BLaER1 treated with 17β-estradiol and CSF1 and Interleukin-3, amounts not matched to agents 10 nM and 100 nM (cell line): ENCODE data around the gene CTNNBIP1.
A peak's percentile ranks its signal among the peaks of the same experiment; 100 is the strongest.

Experiments
- H3K27ac ChIP-seq, 11 experiments: shearing (Covaris generic); formaldehyde crosslinking; 2 replicates each; pipeline ENCODE4 v1.8.1; 2022
- H3K27me3 ChIP-seq, 11 experiments: shearing (Covaris generic); formaldehyde crosslinking; 2 replicates each; pipeline ENCODE4 v1.8.1; 2022
- H3K36me3 ChIP-seq, 11 experiments: shearing (Covaris generic); formaldehyde crosslinking; 2 replicates each; pipeline ENCODE4 v1.8.1; 2022
- H3K4me1 ChIP-seq, 10 experiments: shearing (Covaris generic); formaldehyde crosslinking; 2 replicates each; pipeline ENCODE4 v1.8.1; 2022
- H3K4me2 ChIP-seq, 11 experiments: shearing (Covaris generic); formaldehyde crosslinking; 2 replicates each; pipeline ENCODE4 v1.8.1; 2022
- H3K4me3 ChIP-seq, 10 experiments: shearing (Covaris generic); formaldehyde crosslinking; 2 replicates each; pipeline ENCODE4 v1.8.1; 2022
- H3K9ac ChIP-seq, 11 experiments: shearing (Covaris generic); formaldehyde crosslinking; 2 replicates each; pipeline ENCODE4 v1.8.1; 2022
- H3K9me3 ChIP-seq, 11 experiments: shearing (Covaris generic); formaldehyde crosslinking; replicated peaks in 1 of 11; 2 replicates each; pipeline ENCODE4 v1.8.1; 2022
- H4K20me1 ChIP-seq, 11 experiments: shearing (Covaris generic); formaldehyde crosslinking; 2 replicates each; pipeline ENCODE4 v1.8.1; 2022
- Cebpa-rat ChIP-seq, 11 experiments: shearing (Covaris generic); IDR thresholded peaks; 2 replicates each; pipeline ENCODE4 v1.8.1; 2022

CTNNBIP1 gene

DNA sequence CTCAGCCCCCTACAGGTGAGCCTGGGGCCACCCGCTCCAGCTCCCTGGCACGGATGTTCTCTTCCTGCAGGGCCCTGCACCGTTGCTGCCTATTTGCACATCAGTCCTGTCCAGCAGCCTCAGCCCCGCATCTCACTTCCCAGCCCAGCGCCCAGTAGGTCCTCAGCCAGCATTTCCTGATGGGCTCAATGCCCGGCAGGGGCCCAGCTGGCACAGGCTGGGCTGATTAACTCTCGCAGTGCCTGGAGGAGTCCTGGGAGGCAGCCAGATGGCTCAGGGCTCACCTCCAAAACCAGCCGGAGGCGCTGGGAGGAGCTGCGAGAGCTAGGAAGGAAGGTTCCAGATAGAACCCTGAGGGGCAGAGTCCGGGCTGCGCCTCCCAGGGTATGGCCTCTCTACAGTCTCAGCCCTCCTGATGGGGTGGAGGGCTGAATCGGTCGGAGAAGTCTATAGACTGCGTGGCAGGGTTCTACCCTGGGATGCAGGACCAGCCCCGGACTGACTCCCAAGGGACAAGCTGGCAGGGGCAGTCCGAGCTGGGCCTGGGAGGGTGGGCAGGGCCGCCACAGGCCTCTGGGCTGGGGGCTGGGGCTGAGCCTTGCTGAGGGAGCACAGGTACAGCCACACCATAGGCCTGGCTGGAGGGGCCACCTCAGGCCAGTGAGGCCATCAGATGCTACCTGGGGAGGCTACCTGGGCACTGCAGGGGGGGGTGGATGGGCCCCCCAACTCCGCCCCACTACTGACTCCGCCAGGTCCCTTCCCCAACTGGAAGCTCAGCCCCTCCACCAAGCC is 67.1 kb downstream of the CTNNBIP1 start:
- Histone ChIP-seq H3K9me3 (no peaks in the 10 kb centered on the region), H3K4me1 (peaks cover 0 to 46% (median 35%) of the 10 kb centered on the region in 10 experiments; a peak in 16 of 20 replicates), H4K20me1 (peaks cover 0 to 9% (median 0%) of the 10 kb centered on the region in 11 experiments; a peak in 1 of 22 replicates), H3K27ac (no peak overlapping the region), H3K9ac (peak overlapping the region in 2 of 11 experiments; percentile 0 to 18; a peak in 1 of 22 replicates), H3K27me3 (no peaks in the 10 kb centered on the region), H3K4me2 (peak overlapping the region in 8 of 11 experiments; percentile 30 to 61 (median 54); a peak in 15 of 22 replicates), H3K4me3 (no peak overlapping the region), H3K36me3 (no peaks in the 10 kb centered on the region)
- no peak for TF ChIP-seq Cebpa-rat (IDR thresholded peaks at IDR 0.05)

DNA sequence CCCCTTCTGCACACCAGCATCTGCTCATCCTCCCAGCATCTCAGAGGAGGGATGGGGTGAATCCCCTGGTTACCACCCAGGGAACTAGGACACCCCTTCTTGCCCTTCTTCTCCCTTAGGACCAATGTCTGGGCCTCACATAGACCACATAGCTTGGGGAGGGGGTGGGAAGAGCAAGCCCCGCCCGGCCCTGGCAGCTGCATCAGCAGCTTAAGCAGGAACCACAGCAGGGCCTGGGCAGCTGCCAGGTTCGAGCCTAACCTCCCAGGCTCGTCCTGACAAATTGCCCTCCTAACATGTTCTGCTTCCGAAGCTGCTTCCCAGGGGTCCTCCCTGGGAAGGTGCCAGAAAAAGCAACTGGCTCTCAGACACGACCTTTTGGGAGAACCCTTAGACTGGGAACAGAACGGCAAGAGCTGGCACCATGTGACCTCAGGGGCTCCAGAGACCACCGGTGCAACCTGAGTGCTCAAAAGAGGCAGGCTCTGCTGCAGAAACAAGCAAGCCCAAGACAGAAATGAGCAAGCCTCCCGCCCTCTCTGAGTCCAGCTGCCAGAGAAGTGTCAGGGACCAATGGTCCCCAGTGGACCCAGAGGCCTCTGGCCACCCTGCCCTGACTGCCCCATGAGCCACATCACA is 67.9 kb downstream of the CTNNBIP1 start:
- Histone ChIP-seq H3K36me3 (no peaks in the 10 kb centered on the region), H3K4me3 (no peak overlapping the region), H4K20me1 (peaks cover 0 to 9% (median 0%) of the 10 kb centered on the region in 11 experiments; a peak in 1 of 22 replicates), H3K4me1 (peaks cover 0 to 46% (median 36%) of the 10 kb centered on the region in 10 experiments; a peak in 16 of 20 replicates), H3K27me3 (no peaks in the 10 kb centered on the region), H3K27ac (no peak overlapping the region), H3K9ac (no peak overlapping the region), H3K4me2 (peak overlapping the region in 8 of 11 experiments; percentile 23 to 61 (median 48); a peak in 12 of 22 replicates), H3K9me3 (no peaks in the 10 kb centered on the region)
- no peak for TF ChIP-seq Cebpa-rat (IDR thresholded peaks at IDR 0.05)

DNA sequence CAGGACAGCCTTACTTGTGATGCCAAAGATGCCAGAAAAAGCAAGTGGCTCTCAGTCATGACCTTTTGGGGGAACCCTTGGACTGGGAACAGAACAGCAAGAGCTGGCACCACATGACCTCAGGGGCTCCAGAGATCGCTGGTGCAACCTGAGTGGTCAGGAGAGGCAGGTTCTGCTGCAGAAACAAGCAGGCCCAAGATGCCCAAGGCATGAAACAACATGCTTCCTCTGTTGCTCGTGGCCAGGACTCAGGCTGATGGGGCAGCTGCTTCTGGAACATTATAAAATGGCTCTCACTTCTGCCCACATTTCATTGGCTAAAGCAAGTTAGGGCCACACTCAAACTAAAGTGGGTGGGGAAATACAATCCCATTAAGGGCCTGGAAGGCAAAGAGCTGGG is 68.6 kb downstream of the CTNNBIP1 start:
- no peaks in the 10 kb centered on the region for H3K9me3 ChIP-seq
- no peak overlapping the region for H3K9ac ChIP-seq
- no peak overlapping the region for H3K27ac ChIP-seq
- no peaks in the 10 kb centered on the region for H3K27me3 ChIP-seq
- H4K20me1 ChIP-seq: peaks cover 0 to 6% (median 0%) of the 10 kb centered on the region in 11 experiments; a peak in 1 of 22 replicates
- H3K4me1 ChIP-seq: peaks cover 2 to 51% (median 42%) of the 10 kb centered on the region in 10 experiments; a peak in 18 of 20 replicates
- no peak overlapping the region for H3K4me3 ChIP-seq
- peak overlapping the region in 4 of 11 experiments; percentile 38 to 61 (median 61); a peak in 6 of 22 replicates for H3K4me2 ChIP-seq
- no peak for TF ChIP-seq Cebpa-rat (IDR thresholded peaks at IDR 0.05)
- H3K36me3 ChIP-seq: no peaks in the 10 kb centered on the region

DNA sequence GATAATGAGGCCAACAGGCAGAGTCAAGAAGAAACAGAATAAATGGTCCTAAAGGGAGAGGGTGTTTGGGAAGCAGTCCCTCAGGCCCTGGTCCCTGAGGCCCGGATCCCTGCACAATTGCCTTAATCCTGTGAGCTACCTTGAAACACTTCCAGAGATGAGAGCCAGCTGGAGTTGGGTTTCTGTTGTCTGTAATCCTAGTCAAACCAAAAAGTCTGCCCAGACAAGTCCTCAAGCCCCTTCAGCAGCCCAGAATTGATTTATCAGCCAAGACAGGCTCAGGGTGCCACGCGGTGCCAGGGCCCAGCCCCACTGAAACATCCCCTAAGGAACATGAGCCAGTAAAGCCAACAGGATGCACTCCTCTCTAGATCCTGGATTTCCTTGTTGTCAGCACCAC is 69.9 kb downstream of the CTNNBIP1 start:
- Histone ChIP-seq H3K9me3 (no peaks in the 10 kb centered on the region), H4K20me1 (peaks cover 0 to 7% (median 0%) of the 10 kb centered on the region in 11 experiments; a peak in 1 of 22 replicates), H3K4me2 (no peak overlapping the region), H3K27me3 (no peaks in the 10 kb centered on the region), H3K27ac (no peak overlapping the region), H3K9ac (no peak overlapping the region), H3K4me1 (peaks cover 15 to 63% (median 54%) of the 10 kb centered on the region in 10 experiments), H3K36me3 (no peaks in the 10 kb centered on the region), H3K4me3 (no peak overlapping the region)
- no peak for TF ChIP-seq Cebpa-rat (IDR thresholded peaks at IDR 0.05)

DNA sequence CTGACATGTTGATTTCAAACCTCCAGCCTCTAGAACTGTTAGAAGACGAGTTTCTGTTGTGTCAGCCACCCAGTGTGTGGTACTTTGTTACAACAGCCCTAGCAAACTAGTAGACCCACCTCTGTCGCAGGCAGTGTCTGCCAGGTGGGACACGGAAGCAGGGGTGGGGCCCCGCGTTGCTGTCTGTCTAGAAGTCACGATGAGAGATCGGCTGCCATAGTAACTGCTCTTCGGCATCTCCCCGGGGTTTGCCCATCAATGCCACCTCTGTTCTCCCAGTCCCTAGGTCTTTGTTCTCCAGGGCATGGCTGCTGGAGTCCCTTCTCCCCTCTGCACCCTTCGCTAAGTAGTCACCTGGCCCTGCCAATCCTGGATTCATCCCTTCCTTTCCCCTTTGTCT is 71.1 kb downstream of the CTNNBIP1 start:
- Histone ChIP-seq H3K4me2 (no peak overlapping the region), H4K20me1 (peaks cover 0 to 7% (median 0%) of the 10 kb centered on the region in 11 experiments; a peak in 1 of 22 replicates), H3K4me1 (peaks cover 27 to 63% (median 54%) of the 10 kb centered on the region in 10 experiments)

DNA sequence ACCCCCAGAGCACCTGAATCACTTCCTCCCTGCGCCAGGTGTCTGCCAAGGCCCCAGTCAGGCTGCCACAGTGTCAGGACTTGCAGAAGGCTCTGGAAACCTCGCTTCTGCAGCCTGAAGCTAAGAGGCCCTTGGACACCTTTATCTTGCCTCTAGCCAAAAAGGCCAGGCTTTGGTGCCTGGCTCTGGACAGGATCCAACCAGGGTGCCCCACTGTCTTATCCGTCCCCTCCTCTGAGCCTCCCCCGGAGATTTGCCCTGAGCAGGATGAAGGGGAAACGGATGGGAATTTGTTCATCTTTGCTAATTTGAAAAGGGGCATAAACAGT is 73.5 kb downstream of the CTNNBIP1 start:
- Histone ChIP-seq H3K36me3 (no peaks in the 10 kb centered on the region), H3K9me3 (no peaks in the 10 kb centered on the region), H3K27me3 (no peaks in the 10 kb centered on the region), H3K4me2 (peak overlapping the region in 9 of 11 experiments; percentile 68 to 84 (median 73); a peak in 15 of 22 replicates), H3K4me3 (no peak overlapping the region), H4K20me1 (peaks cover 0 to 7% (median 0%) of the 10 kb centered on the region in 11 experiments; a peak in 1 of 22 replicates), H3K9ac (no peak overlapping the region), H3K4me1 (peaks cover 29 to 40% (median 34%) of the 10 kb centered on the region in 10 experiments), H3K27ac (no peak overlapping the region)
- TF ChIP-seq Cebpa-rat (IDR thresholded peaks at IDR 0.05): no peak

More for the DNA sequence above, 71.1 kb downstream of the CTNNBIP1 start:
- Histone ChIP-seq H3K4me3 (no peak overlapping the region), H3K9ac (no peak overlapping the region), H3K27ac (no peak overlapping the region), H3K9me3 (no peaks in the 10 kb centered on the region), H3K36me3 (no peaks in the 10 kb centered on the region), H3K27me3 (no peaks in the 10 kb centered on the region)
- no peak for TF ChIP-seq Cebpa-rat (IDR thresholded peaks at IDR 0.05)

DNA sequence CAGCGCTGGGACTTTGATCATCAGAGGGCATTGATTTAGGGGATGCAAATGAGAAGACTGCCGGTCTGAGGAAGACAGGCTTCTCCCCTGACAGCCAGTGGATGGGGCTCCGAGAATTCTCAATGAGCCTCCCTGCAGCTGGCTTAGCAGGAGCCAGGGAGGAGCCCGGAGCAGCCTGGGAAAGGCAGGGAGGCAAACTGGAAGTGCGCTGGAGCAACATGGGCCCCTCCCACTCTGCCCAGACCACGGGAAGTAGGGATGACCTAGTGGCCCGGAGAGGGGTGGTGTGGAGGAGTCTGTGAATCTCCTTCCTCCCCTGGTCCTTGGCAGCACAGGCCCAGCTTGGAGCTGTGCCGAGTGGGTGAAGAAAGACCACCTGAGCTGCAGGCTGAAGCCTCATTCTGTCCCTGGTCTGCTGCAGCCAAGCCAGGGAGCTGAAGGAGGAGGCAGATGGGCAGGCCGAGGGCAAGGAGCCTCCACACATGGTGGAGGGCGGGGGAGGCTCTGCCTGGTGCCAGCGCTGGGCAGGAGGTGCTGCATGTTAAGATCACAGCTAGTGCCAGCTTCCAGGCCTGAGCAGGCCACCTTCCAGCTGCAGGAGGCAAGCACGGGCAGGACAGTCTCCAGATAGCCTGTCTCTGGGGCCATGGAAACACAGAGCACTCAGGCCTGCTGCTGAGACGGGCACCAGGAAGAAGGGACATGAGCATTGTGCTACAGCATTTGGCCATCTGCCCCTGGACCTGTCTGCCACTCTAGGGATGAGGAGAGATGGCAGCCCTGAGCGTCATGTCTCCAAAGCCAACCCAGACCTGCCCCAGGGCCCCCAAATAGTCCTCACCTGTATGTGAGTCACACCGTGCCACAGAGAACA is 74.1 kb downstream of the CTNNBIP1 start:
- Histone ChIP-seq H3K4me2 (peak overlapping the region; percentile 57 to 84 (median 72)), H3K36me3 (no peaks in the 10 kb centered on the region), H3K4me3 (no peak overlapping the region), H3K4me1 (peaks cover 29 to 40% (median 33%) of the 10 kb centered on the region in 10 experiments), H3K27me3 (no peaks in the 10 kb centered on the region), H3K9me3 (no peaks in the 10 kb centered on the region), H3K9ac (peak overlapping the region in 7 of 11 experiments; percentile 13 to 56 (median 29); a peak in 6 of 22 replicates), H4K20me1 (peaks cover 0 to 7% (median 0%) of the 10 kb centered on the region in 11 experiments; a peak in 1 of 22 replicates), H3K27ac (no peak overlapping the region)
- TF ChIP-seq Cebpa-rat (IDR thresholded peaks at IDR 0.05): no peak

DNA sequence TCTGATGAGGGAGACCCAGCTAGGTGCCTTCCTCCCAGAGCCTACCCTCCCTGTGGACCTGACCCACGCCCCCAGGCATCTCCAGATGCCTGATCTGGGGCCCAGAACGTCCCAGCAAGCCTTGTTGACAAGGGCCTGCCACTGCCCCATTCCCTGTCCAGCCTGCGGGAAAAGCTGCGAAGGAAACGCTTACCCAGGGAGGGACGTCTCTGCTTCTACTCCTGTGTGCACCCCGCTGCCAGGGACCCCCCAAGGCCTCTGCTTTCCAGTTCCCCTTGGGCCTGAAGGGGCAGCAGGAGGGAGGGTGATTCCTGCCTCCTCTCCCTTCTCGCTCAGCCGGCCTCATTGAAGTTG is 74.7 kb downstream of the CTNNBIP1 start:
- peak overlapping the region in 7 of 11 experiments; percentile 13 to 56 (median 29); a peak in 6 of 22 replicates for H3K9ac ChIP-seq
- H3K9me3 ChIP-seq: no peaks in the 10 kb centered on the region
- peaks cover 0 to 7% (median 0%) of the 10 kb centered on the region in 11 experiments; a peak in 1 of 22 replicates for H4K20me1 ChIP-seq
- H3K4me2 ChIP-seq: peak overlapping the region; percentile 57 to 84 (median 72)
- TF ChIP-seq Cebpa-rat (IDR thresholded peaks at IDR 0.05): no peak
- no peak overlapping the region for H3K4me3 ChIP-seq
- H3K27ac ChIP-seq: no peak overlapping the region
- H3K36me3 ChIP-seq: no peaks in the 10 kb centered on the region
- H3K4me1 ChIP-seq: peaks cover 29 to 40% (median 33%) of the 10 kb centered on the region in 10 experiments
- H3K27me3 ChIP-seq: no peaks in the 10 kb centered on the region
